GM19240 (cell line): ENCODE measurements around the gene TMEM175.
"Not testable (repeated sequence)": the region's sequence is repeated elsewhere in the genome, so short reads cannot be mapped to it uniquely, and the experiment has no call there.

Experiments used
- DNase-seq: peaks from one replicate; pipeline ENCODE4 v3.0.0; 2011; ENCODE audit warnings: low spot score; ENCODE audit not compliant: insufficient read length

The TMEM175 gene

DNA sequence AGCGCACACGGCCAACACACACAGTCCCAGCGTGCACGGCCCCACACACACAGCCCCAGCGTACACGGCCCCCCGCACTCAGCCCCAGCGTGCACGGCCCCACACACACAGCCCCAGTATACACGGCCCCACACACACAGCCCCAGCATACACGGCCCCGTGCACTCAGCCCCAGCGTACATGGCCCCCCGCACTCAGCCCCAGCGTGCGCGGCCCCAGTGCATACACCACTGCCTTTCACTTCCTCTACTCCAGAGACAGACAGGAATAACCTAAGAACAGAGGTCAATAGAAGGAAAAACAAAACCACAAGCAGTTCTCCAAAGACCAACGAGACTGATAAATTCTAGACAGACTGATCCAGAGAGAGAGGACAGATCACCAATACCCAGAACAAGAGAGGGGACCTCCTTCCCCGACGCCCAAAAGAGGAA lies 17.2 kb upstream of the TMEM175 start:
- no peak for DNase-seq

DNA sequence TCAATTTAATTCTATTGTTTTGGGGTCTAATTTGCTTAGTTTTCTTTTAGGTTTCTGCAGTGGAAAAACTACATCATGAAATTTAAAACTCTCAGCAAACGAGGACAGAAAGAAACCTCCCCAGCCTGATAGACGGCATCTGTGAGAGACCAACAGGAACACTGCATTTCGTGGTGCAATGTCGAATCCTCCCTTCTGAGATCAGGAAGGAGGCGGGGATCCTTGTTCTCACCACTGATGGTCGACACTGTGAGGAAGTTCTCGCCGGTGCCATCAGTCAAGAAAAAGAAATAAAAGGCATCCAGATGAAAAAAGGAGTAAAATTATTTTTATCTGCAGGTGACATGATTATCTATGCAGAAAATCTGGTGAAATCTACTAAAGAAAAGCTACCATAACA lies 16.7 kb upstream of the TMEM175 start:
- no peak for DNase-seq

- no peak for DNase-seq
Measured at GRCh38 chr4:917466-917865, 14.8 kb upstream of the TMEM175 start.

- DNase-seq: no peak
Measured at GRCh38 chr4:917992-918391, 14.3 kb upstream of the TMEM175 start.

- not testable (repeated sequence) for DNase-seq
Measured at GRCh38 chr4:918591-918990, 13.7 kb upstream of the TMEM175 start.

DNA sequence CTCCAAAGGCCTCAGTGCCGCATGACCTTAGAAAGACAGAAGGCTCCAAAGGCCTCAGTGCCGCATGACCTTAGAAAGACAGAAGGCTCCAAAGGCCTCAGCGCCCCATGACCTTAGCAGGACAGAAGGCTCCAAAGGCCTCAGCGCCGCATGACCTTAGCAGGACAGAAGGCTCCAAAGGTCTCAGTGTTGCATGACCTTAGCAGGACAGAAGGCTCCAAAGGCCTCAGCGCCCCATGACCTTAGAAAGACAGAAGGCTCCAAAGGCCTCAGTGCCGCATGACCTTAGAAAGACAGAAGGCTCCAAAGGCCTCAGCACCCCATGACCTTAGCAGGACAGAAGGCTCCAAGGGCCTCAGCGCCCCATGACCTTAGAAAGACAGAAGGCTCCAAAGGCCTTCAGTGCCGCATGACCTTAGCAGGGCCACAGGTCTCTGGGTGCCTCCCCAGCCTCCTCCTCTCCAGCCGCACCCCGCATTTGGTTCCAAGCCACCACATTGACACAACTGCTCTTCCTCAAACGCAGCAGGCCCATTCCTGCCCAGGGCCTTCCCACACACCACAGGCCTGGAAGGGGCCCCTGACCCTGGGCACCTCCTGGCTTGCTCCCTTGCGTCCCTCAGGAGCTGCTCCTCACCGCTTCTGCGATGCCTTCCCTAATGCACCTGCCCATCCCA lies 13.1 kb upstream of the TMEM175 start:
- DNase-seq: not testable (repeated sequence)

- DNase-seq: no peak
Measured at GRCh38 chr4:921830-922331, 10.4 kb upstream of the TMEM175 start.

DNA sequence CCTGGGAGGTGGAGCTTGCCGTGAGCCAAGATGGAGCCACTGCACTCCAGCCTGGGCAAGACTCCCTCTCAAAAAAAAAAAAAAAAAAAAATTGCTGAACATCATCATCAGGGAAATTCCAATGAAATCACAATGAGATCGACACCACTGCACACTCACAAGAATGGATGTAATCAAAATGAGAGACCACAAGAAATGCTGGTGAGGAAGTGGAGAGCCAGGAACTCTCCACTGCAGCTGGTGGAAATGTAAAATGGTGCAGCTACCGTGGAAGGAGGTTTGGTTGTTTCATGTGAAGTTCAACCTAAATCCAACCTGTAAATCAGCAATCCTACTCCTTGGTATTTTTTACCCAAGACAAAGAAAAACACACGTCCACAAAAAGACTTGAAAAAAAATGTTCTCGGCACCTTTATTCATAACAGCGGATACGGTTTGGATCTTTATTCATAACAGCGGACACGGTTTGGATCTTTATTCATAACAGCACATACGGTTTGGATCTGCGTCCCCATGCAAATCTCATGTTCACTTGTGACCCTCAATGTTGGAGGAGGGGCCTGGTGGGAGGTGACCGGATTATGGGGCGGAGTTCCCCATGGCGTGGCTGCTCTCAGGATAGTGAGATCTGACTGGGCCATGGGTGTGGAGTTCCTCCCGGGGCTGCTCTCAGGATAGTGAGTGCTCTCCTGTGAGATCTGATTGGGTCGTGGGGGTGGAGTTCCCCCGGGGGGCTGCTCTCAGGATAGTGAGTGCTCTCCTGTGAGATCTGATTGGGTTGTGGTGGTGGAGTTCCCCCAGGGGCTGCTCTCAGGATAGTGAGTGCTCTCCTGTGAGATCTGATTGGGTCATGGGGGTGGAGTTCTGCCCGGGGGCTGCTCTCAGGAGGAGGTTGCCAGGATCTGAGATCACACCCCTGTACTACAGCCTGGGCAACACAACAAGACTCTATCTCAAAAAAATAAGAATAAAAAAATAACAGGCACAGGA lies 7.9 kb upstream of the TMEM175 start:
- DNase-seq: no peak

DNA sequence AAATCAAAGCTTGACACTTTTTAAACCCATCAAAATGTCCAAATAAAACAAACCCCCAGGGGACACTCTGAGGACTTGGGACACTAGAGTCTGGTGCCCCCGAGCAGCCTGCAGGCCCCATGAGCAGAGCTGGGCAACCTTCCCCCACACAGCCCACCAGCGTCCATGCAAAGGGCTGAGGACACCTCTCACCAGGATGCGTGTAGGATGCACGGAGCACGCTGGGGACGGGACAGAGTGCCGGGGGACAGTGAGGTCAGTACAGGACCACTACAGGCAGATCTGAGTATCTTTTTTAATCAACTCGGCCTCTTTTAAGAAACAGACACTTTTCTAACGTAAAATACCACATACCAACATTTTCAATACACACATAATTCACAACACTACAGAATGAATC lies 7.1 kb upstream of the TMEM175 start:
- DNase-seq: no peak

- no peak for DNase-seq
Measured at GRCh38 chr4:925771-926500, 6.3 kb upstream of the TMEM175 start.

- DNase-seq: no peak
Measured at GRCh38 chr4:926538-926937, 5.7 kb upstream of the TMEM175 start.

DNA sequence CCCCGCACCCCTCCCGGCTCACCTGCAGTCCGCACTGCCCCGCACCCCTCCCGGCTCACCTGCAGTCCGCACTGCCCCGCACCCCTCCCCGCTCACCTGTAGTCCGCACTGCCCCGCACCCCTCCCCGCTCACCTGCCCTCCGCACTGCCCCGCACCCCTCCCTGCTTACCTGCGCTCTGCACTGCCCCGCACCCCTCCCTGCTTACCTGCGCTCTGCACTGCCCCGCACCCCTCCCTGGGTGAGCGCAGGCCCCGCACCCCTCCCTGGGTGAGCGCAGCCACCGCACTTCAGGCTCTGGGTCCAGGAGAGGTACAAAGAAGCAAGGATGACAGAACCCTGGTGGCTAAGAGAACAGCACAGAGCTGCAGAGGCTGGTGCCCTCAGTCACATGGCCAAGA lies 4.7 kb upstream of the TMEM175 start:
- not testable (repeated sequence) for DNase-seq

DNA sequence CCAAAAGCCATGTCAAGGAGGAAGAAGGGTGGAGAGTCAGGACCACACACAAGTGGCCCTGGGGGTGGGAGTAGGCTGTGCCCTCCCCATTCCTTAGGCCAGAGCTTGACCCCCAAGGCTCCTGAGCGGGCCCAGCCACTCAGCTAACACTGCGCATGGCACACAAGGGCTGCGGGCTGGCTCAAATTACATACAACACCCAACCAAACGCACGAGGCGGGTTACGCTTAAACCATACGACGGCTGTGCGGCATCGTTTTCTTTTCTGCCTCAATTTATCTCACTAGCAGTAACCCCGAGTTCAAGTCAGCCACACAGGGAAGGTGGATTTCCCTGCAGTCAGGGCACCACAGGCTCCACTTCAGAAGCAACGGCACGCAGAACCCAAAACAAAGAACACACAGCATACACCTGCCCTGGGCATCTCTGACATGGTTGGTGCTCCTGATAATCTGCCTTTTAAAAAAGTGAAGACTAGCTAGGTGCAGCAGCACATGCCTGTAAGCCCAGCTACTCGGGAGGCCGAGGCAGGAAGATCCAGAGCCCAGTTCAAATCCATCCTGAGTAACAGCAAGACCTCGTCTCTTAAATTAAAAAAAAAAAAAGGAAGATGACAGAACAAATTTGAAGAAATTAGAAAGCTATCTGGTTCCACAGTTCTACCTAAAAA lies 3.0 kb upstream of the TMEM175 start:
- DNase-seq: no peak

DNA sequence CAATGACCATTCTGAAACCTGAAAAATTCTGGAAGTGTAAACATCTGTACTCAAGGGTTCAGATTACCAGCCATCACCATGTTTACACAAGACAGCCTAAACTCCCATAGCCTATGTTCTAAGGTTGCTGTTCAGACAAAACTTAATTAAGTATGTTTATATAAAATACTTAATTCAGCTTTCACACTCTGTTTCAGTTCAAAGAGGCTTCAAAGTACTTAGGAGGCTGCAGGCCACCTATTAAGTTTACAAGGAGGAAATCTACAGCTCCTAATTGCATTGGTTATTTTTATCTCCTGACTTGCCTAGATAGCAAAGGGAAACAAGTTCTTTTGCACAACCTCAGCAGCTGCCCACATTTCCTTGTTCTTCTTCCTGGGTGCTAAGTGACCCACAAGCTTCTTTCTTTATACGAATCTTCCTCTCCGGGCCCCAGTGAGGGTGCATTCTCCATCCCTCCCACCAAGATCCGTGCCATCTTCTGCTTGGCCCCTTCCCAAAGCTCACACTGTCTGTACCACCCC lies 2.2 kb upstream of the TMEM175 start:
- DNase-seq: no peak

GRCh38 chr4:930827-931193 lies 1.4 kb upstream of the TMEM175 start:
- DNase-seq: no peak

DNA sequence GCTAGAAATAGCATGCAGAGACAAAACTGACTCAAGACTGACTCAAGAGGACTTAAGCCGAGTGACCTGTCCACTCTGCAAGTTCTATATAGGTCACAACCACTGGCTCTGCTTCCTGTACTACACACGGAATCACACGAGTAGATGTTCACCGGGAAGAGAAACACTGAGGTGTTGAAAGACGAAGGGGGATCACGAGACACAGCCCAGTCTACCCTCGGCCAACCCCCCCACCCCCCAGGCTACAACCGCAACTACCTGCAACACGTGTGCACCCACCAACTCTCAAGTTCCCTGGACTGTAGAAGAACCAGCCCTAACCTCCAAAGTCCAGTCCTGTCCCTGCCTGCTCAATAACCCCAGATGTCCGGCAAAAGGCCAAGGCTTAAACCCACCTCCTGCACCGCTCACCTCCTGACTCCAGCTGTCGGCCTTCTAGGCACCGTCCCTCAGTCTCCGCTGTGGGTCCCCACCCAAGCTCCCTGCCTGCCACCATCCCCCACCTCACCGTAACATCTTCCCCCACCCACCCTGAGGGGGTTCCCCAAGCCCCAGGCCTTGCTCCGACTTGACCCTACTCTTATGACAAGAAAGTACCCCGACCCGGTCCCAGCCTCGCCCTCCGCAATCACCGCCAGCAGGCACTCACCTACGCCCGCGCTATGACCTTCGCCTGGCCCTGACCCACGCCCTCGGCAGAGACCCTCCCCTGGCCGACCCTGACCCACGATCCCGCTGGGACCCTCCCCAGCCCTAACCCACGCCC lies 883 bp upstream of the TMEM175 start:
- DNase-seq: no peak

DNA sequence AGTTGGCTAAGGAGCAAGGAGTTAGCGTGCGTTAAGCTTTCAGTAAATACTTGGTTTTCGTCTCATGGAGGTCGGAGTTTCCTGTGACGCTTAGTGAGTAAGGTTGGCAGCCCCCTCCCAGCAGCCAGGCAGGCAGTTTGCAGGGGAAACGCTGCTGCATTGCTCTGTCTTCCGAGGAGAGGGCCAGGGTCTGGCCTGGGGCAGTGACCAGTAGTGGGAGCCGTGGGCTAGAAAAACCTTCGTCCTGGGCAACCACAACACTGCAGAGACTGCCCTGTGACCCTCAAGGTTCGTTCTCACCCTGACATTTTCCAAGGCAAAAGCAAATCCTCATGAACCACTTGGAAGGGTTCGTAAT lies 432 bp downstream of the TMEM175 start:
- no peak for DNase-seq

GRCh38 chr4:939508-939907 lies 7.2 kb downstream of the TMEM175 start:
- not testable (repeated sequence) for DNase-seq

DNA sequence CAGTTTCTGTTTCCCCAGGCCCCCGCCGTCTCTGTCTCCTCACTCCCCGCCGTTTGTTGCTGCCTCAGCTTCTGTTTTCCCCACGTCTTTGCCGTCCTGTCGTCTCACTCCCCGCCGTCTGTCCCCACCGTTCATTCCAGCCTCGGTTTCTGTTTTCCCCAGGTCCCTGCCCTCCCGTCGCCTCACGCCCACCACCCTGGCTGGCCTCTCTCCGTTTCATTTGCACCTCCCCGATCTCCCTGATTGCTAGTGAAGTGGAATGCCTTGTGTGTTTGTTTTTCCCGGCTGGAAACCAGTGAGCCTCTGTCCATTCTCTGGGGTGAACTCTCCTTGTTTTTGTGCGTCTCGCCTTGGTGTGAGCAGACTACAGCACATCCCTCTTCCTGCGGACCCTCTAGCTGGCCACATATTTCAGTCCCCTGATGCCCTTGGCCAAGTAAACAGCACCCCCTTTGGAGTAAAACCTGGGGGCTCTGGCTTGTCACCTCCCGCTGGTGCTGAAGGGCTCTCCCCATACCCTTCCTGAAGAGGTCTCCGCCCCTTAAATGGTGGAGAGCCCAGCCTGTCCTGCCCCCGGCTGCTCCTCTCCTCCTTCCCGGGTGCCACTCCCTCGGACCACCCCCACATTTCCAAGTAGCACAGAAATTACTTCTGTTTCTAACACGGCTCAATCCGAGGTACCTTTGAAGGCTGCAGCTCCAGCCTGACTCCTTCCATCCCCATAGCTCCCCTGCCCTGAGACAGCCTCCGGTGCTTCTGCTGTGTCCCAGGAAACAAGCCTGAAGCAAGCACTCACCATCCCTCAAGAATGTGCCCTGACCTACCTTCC lies 13.2 kb downstream of the TMEM175 start:
- DNase-seq: no peak

DNA sequence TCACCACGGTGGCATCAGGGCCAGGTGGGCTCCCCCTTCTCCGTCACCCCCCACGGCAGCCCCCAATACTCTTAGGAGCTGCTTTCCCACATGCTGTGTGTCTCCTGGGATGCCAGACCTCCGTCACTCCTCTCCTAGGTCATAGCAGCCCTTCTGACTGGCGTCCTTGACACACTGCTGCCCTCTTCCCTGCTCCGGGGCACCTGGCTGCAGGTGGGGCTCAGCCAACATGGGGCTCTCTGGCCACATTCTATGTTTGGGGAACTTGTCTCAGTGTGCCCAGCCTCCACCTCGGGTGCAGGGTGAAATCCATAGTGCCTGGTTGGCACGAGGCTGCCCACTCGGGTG lies 13.8 kb downstream of the TMEM175 start:
- DNase-seq: no peak
